ENCODE measurements around the gene SCARF2.

SCARF2 gene

DNA sequence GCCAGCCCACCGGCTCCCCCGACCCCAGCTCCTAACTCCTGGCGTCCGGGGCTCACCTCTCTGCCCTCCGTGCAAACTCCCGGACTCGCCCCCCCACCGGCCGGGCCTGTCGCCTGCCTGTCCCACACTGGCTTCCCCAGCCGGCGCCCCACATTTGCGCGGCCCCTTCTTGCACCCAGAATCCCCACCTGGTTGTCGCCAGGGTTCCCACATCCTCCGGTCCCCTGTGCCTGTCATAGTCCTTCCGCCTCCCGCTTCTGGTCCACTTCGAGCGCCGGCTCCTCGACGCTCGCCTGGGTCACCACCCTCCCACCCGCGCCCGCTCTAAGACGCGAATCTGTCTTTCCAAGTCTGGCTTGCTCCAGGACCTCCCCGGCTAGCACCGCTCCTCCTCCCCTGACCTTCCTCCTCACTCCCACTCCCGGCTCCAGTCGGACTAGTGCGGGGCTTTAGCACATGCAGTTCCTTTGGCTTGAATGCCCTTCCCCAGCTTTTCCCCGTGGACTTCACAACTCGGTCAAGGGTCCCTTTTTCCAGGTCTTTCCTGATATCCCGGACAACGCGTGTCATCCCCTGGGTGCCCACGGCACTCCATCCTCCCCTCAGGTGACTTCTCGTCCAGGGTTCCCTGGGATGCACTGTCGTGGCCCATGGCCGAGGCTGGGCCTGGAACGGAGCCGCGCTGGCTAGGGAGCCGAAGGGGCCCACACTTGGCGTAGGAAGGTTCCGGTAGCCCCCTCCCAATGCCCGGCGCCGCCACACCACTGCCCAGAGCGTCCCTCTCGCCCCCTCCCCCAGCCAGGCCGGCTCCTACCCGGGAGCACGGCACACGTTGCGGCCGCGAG lies 635 bp downstream of the SCARF2 start:
- TF ChIP-seq GATA2 (IDR thresholded peaks at IDR 0.05; ENCODE audit: low read depth, low read length) (no peak), GATA3 (IDR thresholded peaks at IDR 0.05; ENCODE audit: low read depth, low read length) (no peak)

GRCh38 chr22:20436307-20436767 lies 1.3 kb downstream of the SCARF2 start:
- no peak for TF ChIP-seq GATA3 (IDR thresholded peaks at IDR 0.05; ENCODE audit: low read depth, low read length)
- TF ChIP-seq GATA2 (IDR thresholded peaks at IDR 0.05; ENCODE audit: low read depth, low read length) = no peak

DNA sequence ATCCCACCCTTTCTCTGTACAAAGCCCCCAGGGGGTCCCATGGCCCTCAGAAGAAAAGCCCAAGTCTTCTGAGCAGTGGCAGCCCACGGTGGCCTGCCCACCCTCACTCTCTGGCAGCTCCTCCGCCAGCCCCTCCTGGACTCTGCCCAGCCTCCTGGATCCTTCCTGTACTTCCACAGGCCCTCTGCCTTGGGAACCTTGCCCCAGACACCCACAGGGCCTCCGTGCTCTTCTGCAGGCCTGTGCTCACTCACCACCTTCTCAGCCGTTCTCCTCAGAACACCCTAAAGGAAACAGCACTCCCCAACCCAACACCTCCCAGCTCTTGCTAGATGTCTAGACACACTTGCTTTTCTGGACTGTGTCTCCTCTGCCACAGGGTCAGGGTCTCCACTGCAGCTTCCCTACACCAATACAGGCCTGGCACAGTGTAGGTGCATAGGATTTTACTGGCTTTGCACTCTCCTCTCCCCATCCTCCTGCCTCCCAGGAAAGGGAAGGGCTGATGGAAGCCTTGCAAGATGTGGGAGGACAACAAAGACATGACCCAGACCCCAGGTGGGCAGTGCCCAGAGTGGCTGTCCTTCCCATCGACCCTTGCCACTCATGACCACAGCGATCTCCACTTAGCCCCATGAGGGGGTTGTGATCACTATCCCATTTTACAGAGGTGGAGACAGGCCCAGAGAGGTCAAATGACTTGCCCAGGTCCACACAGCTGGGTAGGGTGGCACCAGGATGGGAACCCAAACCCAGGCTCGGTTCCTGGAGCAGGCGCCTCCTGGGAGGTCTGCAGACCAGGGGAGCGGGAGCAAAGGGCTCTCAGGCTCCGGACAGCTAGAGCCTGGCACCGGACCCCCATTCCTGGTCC lies 2.0 kb downstream of the SCARF2 start:
- TF ChIP-seq GATA3 (IDR thresholded peaks at IDR 0.05; ENCODE audit: low read depth, low read length) (no peak), GATA2 (IDR thresholded peaks at IDR 0.05; ENCODE audit: low read depth, low read length) (no peak)

DNA sequence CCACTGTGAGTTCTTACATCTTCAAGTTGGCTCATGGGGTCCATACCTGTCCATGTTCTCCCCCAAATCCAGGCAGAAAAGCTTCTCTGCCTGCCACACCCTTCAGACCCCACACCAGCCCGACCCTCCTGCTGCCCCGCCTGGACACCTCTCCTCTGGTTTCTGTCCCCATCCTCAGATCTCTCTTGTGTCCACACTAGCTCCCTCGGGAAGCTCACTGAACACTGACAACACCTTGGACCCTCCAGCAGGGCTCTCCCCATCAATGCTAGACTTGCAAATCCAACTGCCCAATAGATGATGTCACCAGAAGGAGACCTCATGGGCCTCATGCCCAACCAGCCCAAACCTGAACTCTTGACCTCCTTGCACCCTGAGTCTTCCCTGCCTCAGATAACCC lies 2.9 kb downstream of the SCARF2 start:
- TF ChIP-seq GATA2 (IDR thresholded peaks at IDR 0.05; ENCODE audit: low read depth, low read length) (no peak), GATA3 (IDR thresholded peaks at IDR 0.05; ENCODE audit: low read depth, low read length) (no peak)

DNA sequence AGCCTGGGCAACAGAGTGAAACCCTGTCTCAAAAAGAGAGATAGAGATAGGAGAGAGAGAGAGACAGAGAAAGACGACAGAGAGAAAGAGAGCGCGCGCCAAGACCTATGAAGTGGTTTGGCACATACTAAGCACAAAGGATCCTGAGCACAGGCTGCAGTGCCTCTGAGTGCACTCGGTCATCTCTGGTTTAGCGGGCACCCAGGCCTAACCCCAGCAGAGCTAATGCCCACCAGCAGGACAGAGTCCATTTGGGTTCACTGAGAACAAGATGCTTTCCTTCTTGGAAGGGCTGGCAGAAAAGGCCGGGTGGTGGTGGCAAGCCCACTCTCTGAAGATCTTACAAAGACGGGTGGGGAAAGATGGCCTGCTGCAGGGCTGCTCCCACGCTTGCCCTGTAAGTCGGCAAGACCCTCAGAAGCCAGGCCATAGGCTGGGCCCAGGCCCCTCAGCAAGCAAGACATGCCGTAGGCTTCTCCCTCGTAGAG lies 3.3 kb downstream of the SCARF2 start:
- TF ChIP-seq GATA2 (IDR thresholded peaks at IDR 0.05; ENCODE audit: low read depth, low read length) (no peak), GATA3 (IDR thresholded peaks at IDR 0.05; ENCODE audit: low read depth, low read length) (no peak)

DNA sequence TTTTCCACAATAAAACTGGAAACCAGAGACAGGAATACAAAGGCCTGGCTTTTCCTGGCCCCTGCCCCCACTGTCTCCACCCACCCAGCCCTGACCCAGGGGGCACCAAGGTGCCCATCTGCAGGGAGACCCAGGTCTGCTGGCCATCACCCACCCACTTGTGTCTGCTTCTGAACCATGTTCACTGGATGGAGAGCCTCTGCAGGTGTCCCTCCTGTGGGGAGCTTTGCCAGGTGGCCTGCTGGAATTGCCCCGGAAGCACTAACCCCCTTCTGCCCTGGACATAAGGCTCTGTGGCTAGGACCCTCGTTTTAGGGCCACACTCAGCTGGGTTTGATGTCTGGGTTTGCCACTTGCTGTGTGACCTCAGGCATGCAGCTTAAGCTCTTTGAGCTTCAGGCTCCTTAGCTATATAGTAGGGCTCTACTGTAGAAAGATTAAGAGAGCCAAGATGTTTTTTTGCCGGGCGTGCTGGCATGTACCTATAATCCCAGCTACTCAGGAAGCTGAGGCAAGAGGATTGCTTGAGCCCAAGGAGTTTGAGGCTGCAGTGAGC lies 3.9 kb downstream of the SCARF2 start:
- TF ChIP-seq GATA2 (IDR thresholded peaks at IDR 0.05; ENCODE audit: low read depth, low read length) (no peak), GATA3 (IDR thresholded peaks at IDR 0.05; ENCODE audit: low read depth, low read length) (no peak)

- TF ChIP-seq GATA2 (IDR thresholded peaks at IDR 0.05; ENCODE audit: low read depth, low read length) = no peak
- no peak for TF ChIP-seq GATA3 (IDR thresholded peaks at IDR 0.05; ENCODE audit: low read depth, low read length)
Measured at GRCh38 chr22:20433191-20433590, 4.4 kb downstream of the SCARF2 start.

DNA sequence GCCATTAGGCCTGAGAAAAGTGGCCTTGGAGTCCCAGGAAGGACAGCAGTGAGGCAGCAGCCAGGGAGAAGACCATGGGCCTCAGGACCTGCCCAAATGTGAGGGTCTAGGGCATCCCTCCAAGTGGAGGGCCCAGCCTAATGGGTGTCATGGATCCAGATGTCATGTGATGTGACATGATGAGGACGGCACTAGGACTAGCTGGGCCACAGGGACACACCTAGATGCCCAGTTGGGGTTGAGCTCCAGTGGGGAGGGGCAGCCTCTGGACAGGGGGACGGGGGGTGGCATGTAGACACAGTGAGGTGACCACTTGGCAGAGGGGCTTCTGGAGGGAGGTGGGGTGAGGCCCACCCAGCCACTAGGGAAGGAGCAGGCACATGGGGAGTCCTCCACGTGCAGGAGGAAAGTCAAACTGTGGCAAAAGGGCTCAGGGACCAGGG lies 5.4 kb downstream of the SCARF2 start:
- TF ChIP-seq GATA2 (IDR thresholded peaks at IDR 0.05; ENCODE audit: low read depth, low read length) (no peak), GATA3 (IDR thresholded peaks at IDR 0.05; ENCODE audit: low read depth, low read length) (no peak)

DNA sequence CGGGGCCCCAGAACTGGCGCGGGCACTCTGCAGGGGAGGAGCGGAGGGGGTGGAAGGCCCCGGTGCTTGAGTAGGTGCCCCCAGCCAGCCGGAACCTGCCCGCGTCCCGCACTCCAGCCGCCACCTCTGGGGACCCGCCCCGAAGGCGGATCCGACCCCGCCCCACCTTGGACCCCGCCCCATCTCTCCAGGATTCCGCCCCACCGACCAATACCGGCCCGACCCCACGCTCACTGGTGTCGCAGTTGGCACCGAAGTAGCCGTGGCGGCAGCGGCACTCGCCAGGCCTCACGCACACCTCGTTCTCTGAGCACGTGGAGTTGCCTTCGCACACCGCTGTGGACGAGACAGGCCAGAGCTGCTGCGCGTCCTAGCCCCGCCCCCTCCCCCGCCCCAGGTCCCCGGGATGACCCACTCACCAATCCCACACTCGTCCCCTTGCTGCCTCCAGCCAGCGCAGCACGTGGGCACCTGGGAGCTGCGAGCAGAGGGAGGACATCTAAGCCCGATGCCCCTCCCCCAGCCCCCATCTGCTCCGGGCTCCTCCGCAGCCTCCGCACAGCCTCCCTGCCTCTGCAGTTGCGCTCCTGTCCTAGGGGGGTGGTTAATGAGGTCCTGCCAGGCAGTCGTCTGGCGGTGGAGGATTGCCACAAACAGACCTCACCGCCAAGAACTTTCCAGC lies 6.0 kb downstream of the SCARF2 start:
- no peak for TF ChIP-seq GATA2 (IDR thresholded peaks at IDR 0.05; ENCODE audit: low read depth, low read length)
- no peak for TF ChIP-seq GATA3 (IDR thresholded peaks at IDR 0.05; ENCODE audit: low read depth, low read length)

GRCh38 chr22:20430720-20431510 lies 6.7 kb downstream of the SCARF2 start:
- TF ChIP-seq GATA2 (IDR thresholded peaks at IDR 0.05; ENCODE audit: low read depth, low read length) (no peak), GATA3 (IDR thresholded peaks at IDR 0.05; ENCODE audit: low read depth, low read length) (no peak)

DNA sequence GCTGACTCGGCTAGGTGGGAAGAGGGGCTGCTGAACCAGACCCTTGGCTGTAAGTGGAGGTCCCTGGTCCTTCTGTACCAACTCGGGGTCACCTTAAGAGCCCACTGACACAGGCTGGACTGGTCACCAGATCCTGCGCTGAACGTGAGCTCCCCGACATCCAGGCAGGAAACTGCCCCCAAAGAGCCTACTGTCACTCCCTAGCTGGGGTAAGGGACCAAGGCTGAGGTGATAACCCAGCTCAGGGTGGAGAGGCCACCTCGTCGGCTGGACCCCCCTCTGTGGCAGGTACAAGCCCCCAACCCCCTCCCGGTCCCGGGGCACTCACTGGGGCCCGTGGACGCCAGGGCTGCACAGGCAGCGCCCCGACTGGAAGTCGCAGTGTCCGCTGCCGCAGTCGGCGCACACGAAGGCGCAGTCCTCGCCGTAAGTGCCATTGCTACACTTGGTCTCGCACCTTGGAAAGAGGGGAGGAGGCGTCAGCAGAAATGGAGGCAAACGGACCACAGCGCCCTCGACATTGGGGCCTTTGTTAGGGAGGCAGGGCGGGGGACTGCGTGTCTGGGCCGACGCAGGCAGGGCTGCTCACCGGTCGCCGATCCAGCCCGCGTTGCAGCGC lies 7.4 kb downstream of the SCARF2 start:
- TF ChIP-seq GATA3 (IDR thresholded peaks at IDR 0.05; ENCODE audit: low read depth, low read length) (no peak), GATA2 (IDR thresholded peaks at IDR 0.05; ENCODE audit: low read depth, low read length) (no peak)

GRCh38 chr22:20429254-20430100 lies 8.1 kb downstream of the SCARF2 start:
- TF ChIP-seq GATA3 (IDR thresholded peaks at IDR 0.05; ENCODE audit: low read depth, low read length) = no peak
- TF ChIP-seq GATA2 (IDR thresholded peaks at IDR 0.05; ENCODE audit: low read depth, low read length) = no peak
